Measurements from ENCODE around the gene VWA5A. TPM values are rescaled to one million over a fixed set of nuclear protein-coding genes. Genes with fewer than 3 reads are reported as not detected.

VWA5A gene
- polyA plus RNA-seq, 1 of the 3 experiments (the other 2 are of a cell fraction), result 7.6 TPM

GRCh38 chr11:124114942-124115781, at the start of gene VWA5A (continued):
- TF ChIP-seq USF1 (IDR thresholded peaks at IDR 0.05; ENCODE audit: borderline replicate concordance, low read depth) (no peak), PBX3 (IDR thresholded peaks at IDR 0.05) (peak; percentile 66), RFX5 (IDR thresholded peaks at IDR 0.05; ENCODE audit: low read length) (no peak), POLR2AphosphoS5 (IDR thresholded peaks at IDR 0.05; ENCODE audit: low read depth, low read length) (peak; percentile 93), CTCF (IDR thresholded peaks at IDR 0.05) (no peak), JUND (IDR thresholded peaks at IDR 0.05) (peak; percentile 76), GATA2 (CRISPR knock-in tag; IDR thresholded peaks at IDR 0.05) (peak; percentile 61)

- no peak overlapping the region for H3K9ac ChIP-seq
- H3K27ac ChIP-seq (ENCODE audit: low read depth in 2 of 2, low read length in 1 of 2), result no peak overlapping the region
- POLR2A ChIA-PET, result no interaction called here
- H3K9me3 ChIP-seq, result no peaks in the 10 kb centered on the region
- TF ChIP-seq TCF12 (IDR thresholded peaks at IDR 0.05) (no peak), FOXJ3 (CRISPR knock-in tag; IDR thresholded peaks at IDR 0.05) (no peak)
- no peaks in the 10 kb centered on the region for H3K79me2 ChIP-seq (ENCODE audit: insufficient read depth)
- DNase-seq, result no peak
- WGBS (ENCODE audit: low lambda C conversion rate), result 0% methylated on average over 4 of the region's 4 CpGs
- no peaks in the 10 kb centered on the region for H3K36me3 ChIP-seq (replicated peaks in 1 of 2; ENCODE audit: control insufficient read depth in 1 of 2, insufficient read depth in 2 of 2, low read length in 1 of 2)
- H2AFZ ChIP-seq (ENCODE audit: low read depth), result no peak overlapping the region
- CTCF ChIA-PET, result interaction anchor here (1.1 to 9.5 kb wide), 6 partner anchors 13 to 517 kb away, joined by 3 to 247 read pairs (median 6); partner anchors contain the start of gene VWA5A
- H4K20me1 ChIP-seq (ENCODE audit: insufficient read depth), result no peaks in the 10 kb centered on the region
- no peak overlapping the region for H3K4me2 ChIP-seq
- no peaks in the 10 kb centered on the region for H3K9me2 ChIP-seq
- H3K4me1 ChIP-seq (ENCODE audit: control insufficient read depth in 1 of 2, insufficient read depth in 2 of 2, low read depth in 1 of 2, low read length in 1 of 2), result no peaks in the 10 kb centered on the region; a peak in 1 of 4 replicates
- H3K27me3 ChIP-seq (ENCODE audit: insufficient read depth), result peaks cover 9% of the 10 kb centered on the region; the same call in 1 of the 2 replicates
- H3F3A ChIP-seq (replicated peaks; ENCODE audit: insufficient read depth), result no peaks in the 10 kb centered on the region
- no peak overlapping the region for H3K4me3 ChIP-seq (ENCODE audit: low read depth in 2 of 2, low read length in 1 of 2)
Measured at GRCh38 chr11:124068601-124069110, 46.6 kb upstream of the VWA5A start.

Measured in SK-N-SH (cell line).